NOMO-1 treated with dmso at 0.1 percent for 144 hours (cell line): ENCODE measurements around the gene RRAD.
"Not testable (repeated sequence)": the region's sequence is repeated elsewhere in the genome, so short reads cannot be mapped to it uniquely, and the experiment has no call there.

ENCODE experiments used
- DNase-seq: peaks from one replicate; lab custom pipeline; 2025; ENCODE audit not compliant: unreplicated experiment; lab: John Stamatoyannopoulos, UW

The RRAD gene

GRCh38 chr16:66950971-66951790 is 25.8 kb upstream of the RRAD start:
- DNase-seq, result no peak

GRCh38 chr16:66950437-66950836 is 25.1 kb upstream of the RRAD start:
- DNase-seq, result no peak

GRCh38 chr16:66949472-66949871 is 24.1 kb upstream of the RRAD start:
- no peak for DNase-seq

- no peak for DNase-seq
Observed at GRCh38 chr16:66948837-66949225, 23.5 kb upstream of the RRAD start.

GRCh38 chr16:66948134-66948836 is 22.9 kb upstream of the RRAD start:
- no peak for DNase-seq

GRCh38 chr16:66947302-66948065 is 22.1 kb upstream of the RRAD start:
- DNase-seq, result peak; percentile 57

- DNase-seq, result no peak
Observed at GRCh38 chr16:66946974-66947301, 21.6 kb upstream of the RRAD start.

- no peak for DNase-seq
Observed at GRCh38 chr16:66946541-66946940, 21.2 kb upstream of the RRAD start.

- DNase-seq, result no peak
Observed at GRCh38 chr16:66945939-66946338, 20.6 kb upstream of the RRAD start.

- not testable (repeated sequence) for DNase-seq
Observed at GRCh38 chr16:66944971-66945370, 19.6 kb upstream of the RRAD start.

GRCh38 chr16:66944054-66944441 is 18.7 kb upstream of the RRAD start:
- DNase-seq, result no peak

GRCh38 chr16:66943426-66944053 is 18.2 kb upstream of the RRAD start:
- no peak for DNase-seq

GRCh38 chr16:66942981-66943380 is 17.6 kb upstream of the RRAD start:
- DNase-seq, result no peak

- DNase-seq, result no peak
Observed at GRCh38 chr16:66940236-66940635, 14.9 kb upstream of the RRAD start.

- no peak for DNase-seq
Observed at GRCh38 chr16:66939366-66939765, 14.0 kb upstream of the RRAD start.

- no peak for DNase-seq
Observed at GRCh38 chr16:66937725-66938337, 12.5 kb upstream of the RRAD start.

- no peak for DNase-seq
Observed at GRCh38 chr16:66936889-66937554, 11.7 kb upstream of the RRAD start.

GRCh38 chr16:66936462-66936861 is 11.1 kb upstream of the RRAD start:
- DNase-seq, result no peak

- DNase-seq, result no peak
Observed at GRCh38 chr16:66935314-66936011, 10.1 kb upstream of the RRAD start, which contains the start of gene CES2. CES2 (plus strand) TSS chr16:66935516; CDS start chr16:66935636, 120 bp downstream.

GRCh38 chr16:66934839-66935313 is 9.5 kb upstream of the RRAD start:
- not testable (repeated sequence) for DNase-seq
